GM21423 (cell line): Measurements from ENCODE around the gene GTF2A1L.
A peak's percentile ranks its signal among the peaks of the same experiment; 100 is the strongest.
"Not testable (repeated sequence)": the region's sequence is repeated elsewhere in the genome, so short reads cannot be mapped to it uniquely, and the experiment has no call there.

ENCODE experiments used
- ATAC-seq: cut with Tn5 transposase; IDR thresholded peaks from one replicate; pipeline ENCODE4 v1.9.1; 2021; ENCODE audit warnings: mild to moderate bottlenecking, moderate library complexity; ENCODE audit not compliant: unreplicated experiment

Gene GTF2A1L

GRCh38 chr2:48607307-48608014, 10.2 kb upstream of the GTF2A1L start:
- no peak for ATAC-seq

- ATAC-seq, result no peak
Observed at GRCh38 chr2:48613211-48613610, 4.4 kb upstream of the GTF2A1L start.

- ATAC-seq, result not testable (repeated sequence)
Observed at GRCh38 chr2:48614581-48614980, 3.1 kb upstream of the GTF2A1L start.

- no peak for ATAC-seq
Observed at GRCh38 chr2:48619526-48619925, 1.9 kb downstream of the GTF2A1L start.

GRCh38 chr2:48620604-48621003, 2.9 kb downstream of the GTF2A1L start:
- no peak for ATAC-seq

- not testable (repeated sequence) for ATAC-seq
Observed at GRCh38 chr2:48622691-48623090, 5.0 kb downstream of the GTF2A1L start.

- ATAC-seq, result no peak
Observed at GRCh38 chr2:48624696-48625095, 7.0 kb downstream of the GTF2A1L start.

GRCh38 chr2:48626047-48626446, 8.4 kb downstream of the GTF2A1L start:
- ATAC-seq, result no peak

GRCh38 chr2:48633143-48633542, 15.5 kb downstream of the GTF2A1L start:
- no peak for ATAC-seq

GRCh38 chr2:48635786-48636185, 18.1 kb downstream of the GTF2A1L start:
- ATAC-seq, result no peak

- no peak for ATAC-seq
Observed at GRCh38 chr2:48638261-48638660, 20.6 kb downstream of the GTF2A1L start.

- no peak for ATAC-seq
Observed at GRCh38 chr2:48651158-48651790, 33.6 kb downstream of the GTF2A1L start.

GRCh38 chr2:48668992-48669391, 51.3 kb downstream of the GTF2A1L start:
- peak; percentile 94 for ATAC-seq

- ATAC-seq, result no peak
Observed at GRCh38 chr2:48673581-48673980, 55.9 kb downstream of the GTF2A1L start.

GRCh38 chr2:48674933-48675332, 57.3 kb downstream of the GTF2A1L start:
- no peak for ATAC-seq

GRCh38 chr2:48677450-48677849, 59.8 kb downstream of the GTF2A1L start:
- no peak for ATAC-seq

- no peak for ATAC-seq
Observed at GRCh38 chr2:48685126-48685525, 67.5 kb downstream of the GTF2A1L start.

GRCh38 chr2:48691935-48692691, 74.5 kb downstream of the GTF2A1L start:
- ATAC-seq, result no peak

GRCh38 chr2:48693066-48693465, 75.4 kb downstream of the GTF2A1L start:
- ATAC-seq, result no peak

GRCh38 chr2:48693645-48694044, 76.0 kb downstream of the GTF2A1L start:
- no peak for ATAC-seq

- no peak for ATAC-seq
Observed at GRCh38 chr2:48694149-48694548, 76.5 kb downstream of the GTF2A1L start.

- ATAC-seq, result no peak
Observed at GRCh38 chr2:48695991-48696390, 78.3 kb downstream of the GTF2A1L start.
